ENCODE measurements around the gene CNTRL. TPM values are rescaled to one million over a fixed set of nuclear protein-coding genes. Genes with fewer than 3 reads are reported as not detected.

Gene CNTRL
- polyA plus RNA-seq, 1 of the 3 experiments (the other 2 are of a cell fraction) = 3.6 TPM

GRCh38 chr9:121074370-121075250, at the start of gene CNTRL (continued):
- TF ChIP-seq ZBTB33 (IDR thresholded peaks at IDR 0.05; ENCODE audit: borderline replicate concordance, low read depth) = no peak

DNA sequence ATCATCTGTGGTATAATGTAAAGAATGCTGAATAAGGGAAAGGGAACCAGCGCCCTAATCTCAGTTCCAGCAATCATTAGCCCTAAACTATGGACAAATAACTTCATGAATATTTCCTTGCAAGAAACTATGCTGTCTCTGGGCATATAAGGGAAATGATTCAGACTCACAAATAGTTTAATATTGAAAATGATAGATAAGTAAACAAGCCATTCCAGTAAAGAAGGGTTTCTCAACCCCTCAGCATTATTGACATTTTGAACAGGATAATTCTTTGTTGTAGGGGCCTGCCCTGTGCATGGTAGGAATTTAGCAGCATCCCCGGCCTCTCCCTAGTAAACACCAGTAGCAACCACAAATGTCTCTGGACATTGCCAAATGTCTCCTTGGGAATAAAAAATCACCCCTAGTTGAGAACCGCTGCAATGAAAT, 48.5 kb upstream of the CNTRL start:
- Histone ChIP-seq H3K79me2 (ENCODE audit: insufficient read depth) (no peaks in the 10 kb centered on the region), H3K9me2 (no peaks in the 10 kb centered on the region), H3K4me3 (ENCODE audit: low read depth in 2 of 2, low read length in 1 of 2) (no peak overlapping the region), H3F3A (replicated peaks; ENCODE audit: insufficient read depth) (no peaks in the 10 kb centered on the region), H2AFZ (ENCODE audit: low read depth) (no peak overlapping the region), H3K27me3 (ENCODE audit: insufficient read depth) (no peaks in the 10 kb centered on the region), H4K20me1 (ENCODE audit: insufficient read depth) (no peaks in the 10 kb centered on the region), H3K9me3 (no peaks in the 10 kb centered on the region), H3K4me2 (no peak overlapping the region), H3K9ac (no peak overlapping the region), H3K4me1 (ENCODE audit: control insufficient read depth in 1 of 2, insufficient read depth in 2 of 2, low read depth in 1 of 2, low read length in 1 of 2) (no peaks in the 10 kb centered on the region), H3K36me3 (replicated peaks in 1 of 2; ENCODE audit: control insufficient read depth in 1 of 2, insufficient read depth in 2 of 2, low read length in 1 of 2) (peaks cover 0 to 13% of the 10 kb centered on the region in 2 experiments), H3K27ac (ENCODE audit: low read depth in 2 of 2, low read length in 1 of 2) (no peak overlapping the region)
- 81% methylated on average over 3 of the region's 3 CpGs for WGBS (ENCODE audit: low lambda C conversion rate)
- POLR2A ChIA-PET = no interaction called here
- no peak for DNase-seq
- CTCF ChIA-PET = interaction anchor here (1.0 kb wide), 1 partner anchor 34 kb away, joined by 3 read pairs; no protein-coding TSS in a partner anchor
- TF ChIP-seq, protein P1, sequence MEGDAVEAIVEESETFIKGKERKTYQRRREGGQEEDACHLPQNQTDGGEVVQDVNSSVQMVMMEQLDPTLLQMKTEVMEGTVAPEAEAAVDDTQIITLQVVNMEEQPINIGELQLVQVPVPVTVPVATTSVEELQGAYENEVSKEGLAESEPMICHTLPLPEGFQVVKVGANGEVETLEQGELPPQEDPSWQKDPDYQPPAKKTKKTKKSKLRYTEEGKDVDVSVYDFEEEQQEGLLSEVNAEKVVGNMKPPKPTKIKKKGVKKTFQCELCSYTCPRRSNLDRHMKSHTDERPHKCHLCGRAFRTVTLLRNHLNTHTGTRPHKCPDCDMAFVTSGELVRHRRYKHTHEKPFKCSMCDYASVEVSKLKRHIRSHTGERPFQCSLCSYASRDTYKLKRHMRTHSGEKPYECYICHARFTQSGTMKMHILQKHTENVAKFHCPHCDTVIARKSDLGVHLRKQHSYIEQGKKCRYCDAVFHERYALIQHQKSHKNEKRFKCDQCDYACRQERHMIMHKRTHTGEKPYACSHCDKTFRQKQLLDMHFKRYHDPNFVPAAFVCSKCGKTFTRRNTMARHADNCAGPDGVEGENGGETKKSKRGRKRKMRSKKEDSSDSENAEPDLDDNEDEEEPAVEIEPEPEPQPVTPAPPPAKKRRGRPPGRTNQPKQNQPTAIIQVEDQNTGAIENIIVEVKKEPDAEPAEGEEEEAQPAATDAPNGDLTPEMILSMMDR (IDR thresholded peaks at IDR 0.05) = no peak
- TF ChIP-seq RAD21 (IDR thresholded peaks at IDR 0.05; ENCODE audit: low read length) (no peak), CHD2 (IDR thresholded peaks at IDR 0.05; ENCODE audit: low read length, partially characterized antibody) (no peak), RCOR1 (IDR thresholded peaks at IDR 0.05; ENCODE audit: low read length) (no peak), GATA2 (CRISPR knock-in tag; IDR thresholded peaks at IDR 0.05) (no peak), SMC3 (IDR thresholded peaks at IDR 0.05; ENCODE audit: low read depth, low read length) (no peak), TCF12 (IDR thresholded peaks at IDR 0.05) (no peak), YY1 (IDR thresholded peaks at IDR 0.05; ENCODE audit: low read depth) (no peak), FOSL2 (IDR thresholded peaks at IDR 0.05; ENCODE audit: borderline replicate concordance, low read depth) (no peak), FOXJ3 (CRISPR knock-in tag; IDR thresholded peaks at IDR 0.05) (no peak), ELF1 (IDR thresholded peaks at IDR 0.05) (no peak), NRF1 (IDR thresholded peaks at IDR 0.05; ENCODE audit: low read depth, low read length) (no peak), TAF1 (IDR thresholded peaks at IDR 0.05; ENCODE audit: borderline replicate concordance, low read depth, low read length) (no peak), SIN3A (IDR thresholded peaks at IDR 0.05; ENCODE audit: borderline replicate concordance, low read depth, low read length) (no peak)
- TF ChIP-seq, protein P2, sequence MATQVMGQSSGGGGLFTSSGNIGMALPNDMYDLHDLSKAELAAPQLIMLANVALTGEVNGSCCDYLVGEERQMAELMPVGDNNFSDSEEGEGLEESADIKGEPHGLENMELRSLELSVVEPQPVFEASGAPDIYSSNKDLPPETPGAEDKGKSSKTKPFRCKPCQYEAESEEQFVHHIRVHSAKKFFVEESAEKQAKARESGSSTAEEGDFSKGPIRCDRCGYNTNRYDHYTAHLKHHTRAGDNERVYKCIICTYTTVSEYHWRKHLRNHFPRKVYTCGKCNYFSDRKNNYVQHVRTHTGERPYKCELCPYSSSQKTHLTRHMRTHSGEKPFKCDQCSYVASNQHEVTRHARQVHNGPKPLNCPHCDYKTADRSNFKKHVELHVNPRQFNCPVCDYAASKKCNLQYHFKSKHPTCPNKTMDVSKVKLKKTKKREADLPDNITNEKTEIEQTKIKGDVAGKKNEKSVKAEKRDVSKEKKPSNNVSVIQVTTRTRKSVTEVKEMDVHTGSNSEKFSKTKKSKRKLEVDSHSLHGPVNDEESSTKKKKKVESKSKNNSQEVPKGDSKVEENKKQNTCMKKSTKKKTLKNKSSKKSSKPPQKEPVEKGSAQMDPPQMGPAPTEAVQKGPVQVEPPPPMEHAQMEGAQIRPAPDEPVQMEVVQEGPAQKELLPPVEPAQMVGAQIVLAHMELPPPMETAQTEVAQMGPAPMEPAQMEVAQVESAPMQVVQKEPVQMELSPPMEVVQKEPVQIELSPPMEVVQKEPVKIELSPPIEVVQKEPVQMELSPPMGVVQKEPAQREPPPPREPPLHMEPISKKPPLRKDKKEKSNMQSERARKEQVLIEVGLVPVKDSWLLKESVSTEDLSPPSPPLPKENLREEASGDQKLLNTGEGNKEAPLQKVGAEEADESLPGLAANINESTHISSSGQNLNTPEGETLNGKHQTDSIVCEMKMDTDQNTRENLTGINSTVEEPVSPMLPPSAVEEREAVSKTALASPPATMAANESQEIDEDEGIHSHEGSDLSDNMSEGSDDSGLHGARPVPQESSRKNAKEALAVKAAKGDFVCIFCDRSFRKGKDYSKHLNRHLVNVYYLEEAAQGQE (IDR thresholded peaks at IDR 0.05; ENCODE audit: low read depth, low read length) = no peak
